8988T (cell line): Measurements from ENCODE around the gene RTP2.

Experiments used
- DNase-seq: peaks from one replicate; pipeline ENCODE4 v3.0.0; 2011

The RTP2 gene

DNA sequence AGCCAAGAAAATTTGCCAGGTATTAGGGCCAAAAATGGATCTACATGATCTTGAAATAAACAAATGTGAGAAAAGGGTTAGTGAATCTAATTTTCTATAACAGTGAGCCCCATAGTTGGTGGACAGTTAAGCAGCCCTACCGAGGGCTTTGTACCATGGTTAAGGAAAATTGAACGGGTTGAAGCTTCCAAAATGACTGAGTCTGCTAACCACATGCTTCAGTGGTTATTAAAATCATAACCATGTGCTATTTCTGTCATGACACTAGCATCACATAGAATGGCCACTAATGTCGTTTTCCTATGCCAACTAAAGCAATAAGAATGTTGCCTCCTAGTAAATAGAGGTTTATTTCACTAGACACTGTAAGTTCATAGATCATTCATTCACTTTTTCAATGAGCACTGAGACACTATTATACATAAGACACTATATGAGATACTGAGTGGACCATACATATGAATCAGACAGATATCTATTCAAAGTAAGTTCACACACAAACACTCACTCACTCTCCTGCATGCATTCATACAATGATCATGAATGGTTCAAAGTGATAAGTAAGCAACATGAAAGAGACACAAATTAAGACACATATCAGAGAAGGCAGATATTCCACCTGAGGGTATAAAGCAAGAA is 36.5 kb downstream of the RTP2 start:
- DNase-seq, result no peak

DNA sequence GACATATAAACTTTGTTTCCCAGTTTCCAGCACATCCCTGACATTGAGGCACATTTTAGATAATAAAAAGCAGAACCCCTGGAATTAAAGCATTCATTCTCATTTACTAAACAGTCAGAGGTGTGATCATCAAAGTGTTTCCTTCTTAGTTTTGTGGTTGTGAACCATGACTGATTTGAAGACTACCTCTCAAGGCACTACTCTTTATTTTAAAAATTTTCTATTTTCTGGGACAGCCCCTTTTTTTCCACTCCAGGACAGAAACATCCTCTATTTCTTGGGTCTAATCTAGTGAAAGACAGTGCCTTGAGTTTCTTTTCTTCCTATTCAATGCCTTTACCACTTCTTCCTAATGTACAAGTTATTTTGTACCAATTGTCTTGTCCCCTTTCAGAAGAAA is 37.3 kb downstream of the RTP2 start:
- DNase-seq, result no peak

DNA sequence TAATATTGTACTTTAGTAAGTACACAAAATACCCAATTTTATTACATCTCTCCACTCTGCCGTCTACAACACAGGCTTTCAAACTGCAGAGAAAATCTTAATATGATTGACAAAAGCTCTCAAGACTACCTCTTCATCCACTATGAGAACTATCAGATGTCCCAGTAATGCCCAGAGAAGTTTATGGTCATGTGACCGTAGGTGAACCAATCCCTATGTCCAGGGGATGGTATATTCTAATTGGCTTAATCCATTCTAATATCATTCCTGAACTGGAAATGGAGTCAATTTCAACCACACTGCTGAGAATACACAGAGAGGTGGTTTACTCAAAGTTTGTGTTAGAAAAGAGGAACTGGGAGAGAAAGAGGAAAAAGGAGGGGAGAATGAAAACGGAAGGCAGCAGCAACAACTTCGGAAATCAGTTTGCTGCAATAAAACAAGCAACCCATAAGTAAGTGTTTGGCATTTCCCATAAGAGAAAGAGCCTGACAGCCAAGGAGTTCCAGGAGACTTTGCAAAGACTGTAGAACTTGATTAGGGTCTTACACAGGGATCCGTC is 39.4 kb downstream of the RTP2 start:
- DNase-seq, result no peak

DNA sequence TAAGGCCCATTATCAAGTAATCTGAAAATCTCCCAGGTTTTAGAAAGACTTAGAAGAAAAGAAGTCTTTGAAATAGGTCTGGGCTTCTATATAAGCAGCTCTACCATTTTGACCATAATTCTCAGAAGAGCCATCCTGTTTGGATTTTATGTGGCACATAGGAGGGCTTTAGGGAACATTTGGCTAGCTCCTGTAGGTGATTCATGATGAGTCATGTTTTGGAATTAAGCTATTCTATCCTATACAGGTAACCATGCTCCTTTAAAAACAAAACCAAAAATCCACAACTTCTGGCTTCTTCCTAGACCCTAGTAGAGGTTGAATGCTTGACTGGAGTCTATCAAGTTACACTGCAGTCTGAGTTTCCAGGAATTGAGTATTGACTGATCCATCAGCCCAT is 41.1 kb downstream of the RTP2 start:
- no peak for DNase-seq

DNA sequence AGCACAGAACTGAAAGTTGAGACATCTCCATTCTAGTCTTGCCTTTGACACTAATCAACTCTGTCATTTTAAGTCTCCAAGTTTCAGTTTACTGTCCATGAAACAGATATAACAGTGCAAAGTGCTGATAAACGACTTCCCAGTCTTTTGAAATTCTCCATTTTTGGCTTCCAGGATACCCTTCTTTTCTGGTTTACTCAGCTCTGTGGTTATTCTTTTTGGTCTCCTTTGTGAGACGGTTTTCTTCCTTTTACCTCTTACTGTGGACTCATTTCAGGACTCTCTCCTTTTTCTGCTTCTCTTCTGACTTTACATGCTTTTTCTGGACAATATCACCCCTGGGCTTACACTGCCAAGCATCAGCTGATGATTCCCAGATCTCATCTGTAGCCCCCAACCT is 51.1 kb downstream of the RTP2 start:
- no peak for DNase-seq
